ENCODE measurements around the gene TMEM117. TPM values are rescaled to one million over a fixed set of nuclear protein-coding genes. Genes with fewer than 3 reads are reported as not detected.

Gene TMEM117
- total and polyA plus RNA-seq, 7 donors: 1.9 to 4.7 (median 3.9) TPM

- ATAC-seq: peak in 3 of 4 donors; percentile 54 to 85 (median 61)
- Histone ChIP-seq H3K4me3 (no peak overlapping the region), H3K9me3 (no peaks in the 10 kb centered on the region), H3K27me3 (ENCODE audit: insufficient read depth in 3 of 3, low read length in 2 of 3) (no peaks in the 10 kb centered on the region), H3K4me1 (peaks cover 14% of the 10 kb centered on the region), H3K27ac (no peak overlapping the region), H3K36me3 (ENCODE audit: insufficient read depth in 1 of 2, low read depth in 1 of 2) (no peaks in the 10 kb centered on the region)
- DNase-seq: no peak
- WGBS, 3 donors: 26 to 29% (median 26%) methylated on average over 3 of the region's 3 CpGs
- no peak for TF ChIP-seq CTCF (IDR thresholded peaks at IDR 0.05)
- intact Hi-C loops (cut with DNase I): no loop called here
Measured at GRCh38 chr12:44379831-44380230, 544.0 kb downstream of the TMEM117 start.

- H3K36me3 ChIP-seq (ENCODE audit: insufficient read depth in 1 of 2, low read depth in 1 of 2): no peaks in the 10 kb centered on the region
- intact Hi-C loops (cut with DNase I): no loop called here
- H3K9me3 ChIP-seq: no peaks in the 10 kb centered on the region
- no peaks in the 10 kb centered on the region for H3K27me3 ChIP-seq (ENCODE audit: insufficient read depth in 3 of 3, low read length in 2 of 3)
- no peak overlapping the region for H3K27ac ChIP-seq
- ATAC-seq (no peak), DNase-seq (no peak)
- H3K4me3 ChIP-seq: no peak overlapping the region
- no peak for TF ChIP-seq CTCF (IDR thresholded peaks at IDR 0.05)
- H3K4me1 ChIP-seq: peaks cover 14% of the 10 kb centered on the region
Measured at GRCh38 chr12:44380861-44381260, 545.0 kb downstream of the TMEM117 start.

- Histone ChIP-seq H3K4me3 (no peak overlapping the region), H3K4me1 (peaks cover 14% of the 10 kb centered on the region), H3K9me3 (no peaks in the 10 kb centered on the region), H3K36me3 (ENCODE audit: insufficient read depth in 1 of 2, low read depth in 1 of 2) (no peaks in the 10 kb centered on the region), H3K27me3 (ENCODE audit: insufficient read depth in 3 of 3, low read length in 2 of 3) (no peaks in the 10 kb centered on the region), H3K27ac (no peak overlapping the region)
- ATAC-seq: no peak
- DNase-seq: no peak
- TF ChIP-seq CTCF (IDR thresholded peaks at IDR 0.05): no peak
- intact Hi-C loops (cut with DNase I): no loop called here
- 60 to 70% (median 68%) methylated on average over 6 of the region's 6 CpGs for WGBS, 3 donors
Measured at GRCh38 chr12:44381341-44381740, 545.5 kb downstream of the TMEM117 start.

GRCh38 chr12:44384136-44384535 is 548.3 kb downstream of the TMEM117 start:
- ATAC-seq: no peak
- intact Hi-C loops (cut with DNase I): no loop called here
- H3K9me3 ChIP-seq: no peaks in the 10 kb centered on the region
- peaks cover 14% of the 10 kb centered on the region for H3K4me1 ChIP-seq
- no peak overlapping the region for H3K27ac ChIP-seq
- H3K27me3 ChIP-seq (ENCODE audit: insufficient read depth in 3 of 3, low read length in 2 of 3): no peaks in the 10 kb centered on the region
- no peak for TF ChIP-seq CTCF (IDR thresholded peaks at IDR 0.05)
- peaks cover 0 to 9% of the 10 kb centered on the region in 2 donors for H3K36me3 ChIP-seq (ENCODE audit: insufficient read depth in 1 of 2, low read depth in 1 of 2)
- H3K4me3 ChIP-seq: no peak overlapping the region
- DNase-seq: no peak
- 56 to 67% (median 59%) methylated on average over 3 of the region's 3 CpGs for WGBS, 3 donors

DNA sequence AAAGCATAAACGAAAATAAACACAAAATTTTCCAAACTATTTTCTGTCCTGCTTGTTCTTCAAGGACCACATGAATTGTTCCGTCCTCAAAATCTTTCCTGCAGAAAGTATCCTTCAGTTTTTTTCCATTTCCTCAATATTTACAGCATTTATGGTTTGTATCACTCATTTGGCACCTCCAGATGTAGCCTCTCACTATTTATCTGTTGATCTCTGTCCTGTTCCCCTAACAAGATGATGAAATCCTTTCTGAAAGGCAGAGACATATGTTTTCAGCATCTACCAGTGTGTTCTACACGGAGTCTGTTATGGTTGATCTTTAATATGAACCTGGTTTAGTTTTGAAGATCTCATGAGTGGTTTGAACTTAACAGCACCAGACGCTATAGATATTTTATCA is 550.1 kb downstream of the TMEM117 start:
- Histone ChIP-seq H3K27ac (no peak overlapping the region), H3K4me3 (no peak overlapping the region), H3K4me1 (no peaks in the 10 kb centered on the region), H3K9me3 (no peaks in the 10 kb centered on the region), H3K36me3 (ENCODE audit: insufficient read depth in 1 of 2, low read depth in 1 of 2) (peaks cover 0 to 9% of the 10 kb centered on the region in 2 donors), H3K27me3 (ENCODE audit: insufficient read depth in 3 of 3, low read length in 2 of 3) (no peaks in the 10 kb centered on the region)
- no peak for DNase-seq
- 76 to 87% (median 82%) methylated on average over 4 of the region's 4 CpGs for WGBS, 3 donors
- intact Hi-C loops (cut with DNase I): no loop called here
- no peak for TF ChIP-seq CTCF (IDR thresholded peaks at IDR 0.05)
- ATAC-seq: no peak

Measured in psoas muscle (tissue), 8 donors.